Right cardiac atrium (tissue), 5 donors: ENCODE results near the gene CNN3. TPM values are rescaled to one million over a fixed set of nuclear protein-coding genes. Genes with fewer than 3 reads are reported as not detected.

Experiments
- ATAC-seq, 2 donors: fragments of 200-7000 bp; cut with Tn5 transposase; one replicate each; pipeline versions ENCODE4 v1.8.0 to v1.9.1; 2020; ENCODE audit warnings: moderate library complexity in 2 of 2, mild to moderate bottlenecking in 1 of 2
- DNase-seq, 3 donors: peaks; one replicate each; pipeline ENCODE4 v3.0.0-alpha.2; 2020
- H3K27ac ChIP-seq: one replicate; pipeline ENCODE4 v1.5.1; 2013; ENCODE audit warnings: mild to moderate bottlenecking, low read length, control low read depth, moderate library complexity
- H3K27me3 ChIP-seq: one replicate; pipeline ENCODE4 v1.6.1; 2013; ENCODE audit not compliant: control insufficient read depth, insufficient read depth
- H3K4me1 ChIP-seq: one replicate; pipeline ENCODE4 v1.6.1; 2013; ENCODE audit warnings: low read length; ENCODE audit not compliant: control insufficient read depth, insufficient read depth
- H3K4me3 ChIP-seq: one replicate; pipeline ENCODE4 v1.5.1; 2013; ENCODE audit warnings: low read length, control low read depth
- H3K9me3 ChIP-seq: one replicate; pipeline ENCODE4 v1.6.1; 2013; ENCODE audit warnings: low read length; ENCODE audit not compliant: control insufficient read depth
- WGBS: extraction: QIAGEN DNeasy Blood & Tissue Kit; methylation state at CpG from one replicate; pipeline ENCODE4 v1.1.7; 2013; 5-methylcytosine and 5-hydroxymethylcytosine counted together
- intact Hi-C, 4 donors: fragments of 100-400 bp; cut with DNase I; formaldehyde crosslinking; loops; one replicate each; pipeline versions ENCODE4 v1.11.0 to v1.14.0; 2022 to 2023
- polyA plus RNA-seq: library from polyadenylated mRNA; stranded (reverse); fragments of 200-250 nt; gene quantifications from one replicate; pipeline ENCODE4 v1.2.3, GENCODE V29; 2013
- total RNA-seq, 4 donors: library from RNA; stranded (reverse); fragmentation: NEBNext Ultra II Directional; extraction: Animal tissue kit (Norgen Biotek cat#: 25700); gene quantifications; one replicate each; pipeline ENCODE4 v1.2.1, GENCODE V29; 2021
- donor health status: healthy with polysubstance abuse.
- donor health status: DM: no; HTN: yes; CAD: no.
- donor health status: DM: no; HTN: no; CAD: no.
- donor health status: DM: no; HTN: yes; CAD: no; lungs with severe emphysema.
- donor health status: DM: yes; HTN: yes; CAD: no.

CNN3 gene
- total and polyA plus RNA-seq, 5 donors = 61.2 to 162 (median 111) TPM

DNA sequence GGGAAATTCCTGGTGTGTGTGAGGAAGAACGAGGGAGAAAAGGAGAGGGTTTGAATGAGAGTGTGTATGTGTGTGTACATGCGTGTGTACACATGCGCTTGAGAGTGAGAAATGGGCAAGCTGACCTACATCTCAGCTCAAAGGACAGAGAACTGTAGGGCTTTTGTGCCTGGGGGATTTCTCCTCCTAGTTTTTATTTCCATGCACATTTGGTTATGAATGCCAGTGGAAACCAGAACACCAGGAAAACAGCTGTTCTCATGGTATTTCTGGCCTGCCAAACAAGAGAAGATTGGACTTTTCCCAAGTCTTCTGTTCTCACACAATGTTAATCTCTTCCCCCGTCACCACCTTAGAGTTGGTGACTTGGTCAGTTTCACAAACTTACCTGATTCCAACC lies 61.5 kb downstream of the CNN3 start:
- H3K4me1 ChIP-seq = peaks cover 12% of the 10 kb centered on the region
- H3K27me3 ChIP-seq = no peaks in the 10 kb centered on the region
- H3K4me3 ChIP-seq = no peak overlapping the region
- H3K9me3 ChIP-seq = no peaks in the 10 kb centered on the region
- WGBS = 51% methylated on average over 4 of the region's 4 CpGs
- DNase-seq (no peak), ATAC-seq (peak; percentile 38 to 51)
- intact Hi-C loops = loop anchor here in 1 of 4 donors (10.0 kb wide), 1 partner anchor 59 kb away; the partner anchor contains the start of gene CNN3
- H3K27ac ChIP-seq = no peak overlapping the region

DNA sequence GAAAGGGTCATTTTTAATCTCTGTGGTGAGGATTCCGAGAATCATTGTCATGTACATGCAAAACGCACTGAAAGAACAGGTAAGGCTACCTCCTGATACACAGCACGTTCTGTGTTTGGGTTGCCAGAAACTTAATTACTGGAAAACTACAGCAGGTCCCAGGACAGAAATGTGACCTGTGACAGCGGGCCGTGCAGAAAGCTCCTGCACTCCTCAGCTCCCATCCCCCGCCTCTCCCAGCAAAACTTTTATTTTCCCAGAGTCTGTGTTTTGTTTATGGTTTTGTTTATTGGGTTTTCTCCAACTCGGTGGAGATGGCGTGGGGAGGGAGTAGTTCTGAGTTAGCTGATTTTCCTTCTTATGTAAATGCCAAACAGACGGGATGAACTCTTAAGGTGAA lies 62.1 kb downstream of the CNN3 start:
- WGBS = 64% methylated on average over 9 of the region's 9 CpGs
- DNase-seq = no peak
- Histone ChIP-seq H3K27ac (no peak overlapping the region), H3K4me1 (peaks cover 12% of the 10 kb centered on the region), H3K9me3 (no peaks in the 10 kb centered on the region), H3K27me3 (no peaks in the 10 kb centered on the region), H3K4me3 (no peak overlapping the region)
- ATAC-seq = no peak
- intact Hi-C loops = loop anchor here in 3 of 4 donors (5.0 to 10.0 kb wide), 2 partner anchors 60 to 62 kb away; partner anchors contain the start of gene CNN3 (in 3 of the 3)

DNA sequence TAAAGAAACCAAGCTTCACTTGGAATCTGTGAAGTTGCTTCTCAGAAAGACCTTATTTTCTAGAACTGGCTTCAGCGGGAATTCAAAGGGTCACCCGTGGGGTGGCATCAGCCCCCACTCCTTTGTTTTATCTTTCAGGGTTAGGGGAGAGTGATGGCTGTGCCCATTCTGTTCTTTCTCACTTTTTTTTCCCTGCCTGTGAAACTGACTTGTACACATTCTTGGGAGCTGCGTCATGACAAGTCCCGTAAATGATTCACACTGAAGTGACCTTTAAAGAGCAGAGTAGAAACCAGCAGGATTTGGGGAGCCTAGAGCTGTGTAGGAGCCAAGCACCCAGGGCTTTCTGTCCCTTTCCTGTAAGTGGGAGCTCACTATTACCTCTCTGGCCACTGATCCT lies 63.0 kb downstream of the CNN3 start:
- ATAC-seq (peak; percentile 86 to 94), DNase-seq (peak in 1 of 3 donors; percentile 59)
- no peaks in the 10 kb centered on the region for H3K9me3 ChIP-seq
- peaks cover 17% of the 10 kb centered on the region for H3K4me1 ChIP-seq
- peak overlapping the region; percentile 43 for H3K27ac ChIP-seq
- intact Hi-C loops = loop anchor here in 3 of 4 donors (5.0 to 10.0 kb wide), 2 partner anchors 61 to 63 kb away; partner anchors contain the start of gene CNN3 (in 3 of the 3)
- WGBS = 20% methylated on average over 4 of the region's 4 CpGs
- no peak overlapping the region for H3K4me3 ChIP-seq
- no peaks in the 10 kb centered on the region for H3K27me3 ChIP-seq

DNA sequence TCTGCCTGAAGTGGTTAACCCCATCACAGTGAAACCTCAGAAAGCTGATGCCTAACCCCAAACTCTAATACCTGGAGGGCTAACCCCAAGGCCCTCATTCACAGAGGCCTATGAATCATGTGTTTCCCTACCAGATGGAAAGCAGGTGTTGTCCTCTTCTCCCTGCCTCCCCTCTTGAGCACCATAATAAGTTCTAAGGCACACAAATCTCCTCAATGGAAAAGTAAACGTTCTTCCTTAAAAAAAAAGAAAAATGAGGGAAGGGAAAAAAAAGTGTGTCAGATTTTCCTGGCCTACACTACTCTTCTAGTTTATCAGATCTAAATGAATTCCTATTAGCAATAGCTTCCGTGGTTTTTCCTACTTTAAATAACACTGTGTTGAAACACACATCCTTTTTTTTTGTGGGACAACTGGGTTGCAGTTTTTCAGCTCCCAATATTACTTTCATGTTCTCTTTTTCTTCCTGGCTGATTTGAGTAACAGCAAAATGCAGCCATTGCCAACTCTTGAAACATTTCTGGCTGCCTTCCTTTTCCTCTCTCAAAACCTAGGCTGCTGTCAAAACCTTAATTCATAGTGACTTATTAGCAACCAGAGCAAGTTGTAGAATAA lies 63.5 kb downstream of the CNN3 start:
- no peak for DNase-seq
- Histone ChIP-seq H3K27ac (peak overlapping the region; percentile 94), H3K9me3 (no peaks in the 10 kb centered on the region), H3K4me3 (no peak overlapping the region), H3K4me1 (peaks cover 18% of the 10 kb centered on the region), H3K27me3 (no peaks in the 10 kb centered on the region)
- intact Hi-C loops = loop anchor here in 3 of 4 donors (5.0 to 10.0 kb wide), 2 partner anchors 61 to 64 kb away; partner anchors contain the start of gene CNN3 (in 3 of the 3)
- peak; percentile 70 to 80 for ATAC-seq
- 3% methylated on average over 2 of the region's 2 CpGs for WGBS

DNA sequence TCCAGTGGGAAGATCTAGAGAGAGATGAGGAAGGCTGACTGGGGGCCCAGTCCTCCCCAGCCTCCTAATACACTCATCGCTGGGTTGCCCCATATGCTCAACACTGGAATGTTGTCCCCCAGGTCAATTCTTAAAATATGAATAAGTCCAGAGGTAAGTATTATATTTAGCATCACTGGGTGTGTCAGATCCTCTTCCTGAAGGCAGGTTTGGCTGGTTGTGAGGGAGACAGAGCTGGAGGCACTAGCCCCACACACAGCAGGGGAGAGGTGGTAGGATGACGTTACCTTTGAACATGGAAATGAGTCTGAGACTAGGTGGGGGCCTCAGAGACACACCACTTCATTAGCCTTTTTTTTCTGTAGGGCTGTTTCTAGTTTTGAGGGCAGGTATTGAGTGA lies 64.2 kb downstream of the CNN3 start:
- no peak for DNase-seq
- ATAC-seq = no peak
- peak overlapping the region; percentile 94 for H3K27ac ChIP-seq
- intact Hi-C loops = loop anchor here in 3 of 4 donors (5.0 to 10.0 kb wide), 2 partner anchors 62 to 65 kb away; partner anchors contain the start of gene CNN3 (in 3 of the 3)
- H3K9me3 ChIP-seq = no peaks in the 10 kb centered on the region
- WGBS = 99% methylated on average over 2 of the region's 2 CpGs
- H3K27me3 ChIP-seq = no peaks in the 10 kb centered on the region
- H3K4me3 ChIP-seq = no peak overlapping the region
- peaks cover 20% of the 10 kb centered on the region for H3K4me1 ChIP-seq

DNA sequence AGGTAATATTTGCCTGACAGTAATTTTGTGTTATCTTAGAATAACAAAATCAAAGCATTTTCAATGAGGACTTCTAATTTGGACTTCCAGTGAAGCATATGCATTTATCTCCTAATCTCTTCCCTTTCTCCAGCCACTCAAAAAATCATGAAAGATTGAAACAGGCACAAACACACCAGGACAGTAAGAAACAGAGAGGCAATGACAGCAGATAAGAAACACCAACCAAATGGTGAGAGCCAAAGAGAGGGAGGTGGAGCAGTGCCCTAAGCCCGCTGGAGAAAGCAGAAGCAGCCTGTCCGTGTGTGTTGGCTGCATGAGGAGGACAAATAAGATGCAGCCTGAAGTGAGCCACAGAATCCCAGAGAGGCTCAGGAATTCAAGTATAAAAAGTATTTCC lies 67.7 kb downstream of the CNN3 start:
- Histone ChIP-seq H3K27me3 (no peaks in the 10 kb centered on the region), H3K4me1 (peaks cover 19% of the 10 kb centered on the region), H3K27ac (no peak overlapping the region), H3K4me3 (no peak overlapping the region), H3K9me3 (no peaks in the 10 kb centered on the region)
- DNase-seq (no peak), ATAC-seq (no peak)
- 40% methylated on average over 2 of the region's 2 CpGs for WGBS
- intact Hi-C loops = no loop called here

DNA sequence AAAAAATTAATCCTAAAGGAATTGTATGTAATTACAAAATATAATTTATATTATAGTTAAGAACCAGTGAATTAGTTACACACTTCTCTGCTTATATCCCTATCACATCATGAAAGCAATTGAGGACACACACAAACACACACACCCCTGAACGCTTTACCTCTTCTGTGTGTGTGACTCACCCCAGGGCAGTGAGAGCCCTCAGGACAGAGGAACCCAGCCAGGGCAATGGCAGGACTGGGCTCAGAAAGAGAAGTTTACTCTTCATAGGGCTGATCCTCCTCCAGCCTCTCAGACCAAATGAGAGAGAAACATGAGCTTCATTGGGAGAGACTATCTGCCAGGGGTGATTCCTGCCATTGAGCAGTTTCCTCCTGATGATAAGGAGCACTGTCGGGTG lies 68.6 kb downstream of the CNN3 start:
- 75% methylated on average over 2 of the region's 2 CpGs for WGBS
- no peak overlapping the region for H3K4me3 ChIP-seq
- no peaks in the 10 kb centered on the region for H3K27me3 ChIP-seq
- intact Hi-C loops = no loop called here
- H3K27ac ChIP-seq = no peak overlapping the region
- ATAC-seq (no peak), DNase-seq (no peak)
- no peaks in the 10 kb centered on the region for H3K9me3 ChIP-seq
- peaks cover 20% of the 10 kb centered on the region for H3K4me1 ChIP-seq

DNA sequence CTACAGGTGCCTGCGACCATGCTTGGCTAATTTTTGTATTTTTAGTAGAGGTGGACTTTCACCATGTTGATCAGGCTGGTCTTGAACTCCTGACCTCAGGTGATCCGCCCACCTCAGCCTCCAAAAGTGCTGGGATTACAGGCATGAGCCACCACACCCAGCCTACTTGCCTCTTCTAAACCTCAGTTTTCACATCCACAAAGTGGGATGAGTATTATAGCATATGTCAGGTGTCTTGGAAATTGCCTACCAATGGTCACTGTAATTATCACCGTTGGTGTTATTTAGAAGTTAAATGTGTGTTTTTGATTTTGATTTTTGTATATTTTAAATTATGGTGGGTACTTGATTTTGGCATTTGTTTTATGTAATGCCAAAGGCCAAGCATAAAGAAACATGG lies 70.0 kb downstream of the CNN3 start:
- intact Hi-C loops = no loop called here
- no peak overlapping the region for H3K4me3 ChIP-seq
- WGBS = 94% methylated on average over 3 of the region's 3 CpGs
- no peak for DNase-seq
- H3K27me3 ChIP-seq = no peaks in the 10 kb centered on the region
- ATAC-seq = no peak
- peaks cover 14% of the 10 kb centered on the region for H3K4me1 ChIP-seq
- no peak overlapping the region for H3K27ac ChIP-seq
- H3K9me3 ChIP-seq = no peaks in the 10 kb centered on the region

DNA sequence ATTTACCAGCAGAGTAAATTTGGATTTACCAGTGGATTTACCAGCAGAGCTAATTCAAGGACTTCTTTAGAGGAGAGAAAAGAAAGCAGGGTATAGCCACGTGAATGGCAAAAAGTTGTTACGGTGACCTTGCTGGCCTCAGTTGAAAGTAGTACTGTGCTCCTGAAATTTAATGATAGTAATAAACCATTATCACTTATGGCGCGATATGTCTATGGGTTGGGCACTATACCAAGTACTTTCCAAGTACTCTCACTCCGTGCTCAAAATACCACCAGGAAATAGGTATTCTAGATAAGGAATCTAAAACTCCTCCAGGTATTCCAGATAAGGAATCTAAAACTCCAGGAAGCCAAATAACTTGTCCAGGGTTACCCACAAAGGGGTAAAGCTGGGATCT lies 70.9 kb downstream of the CNN3 start:
- H3K27me3 ChIP-seq = no peaks in the 10 kb centered on the region
- peaks cover 14% of the 10 kb centered on the region for H3K4me1 ChIP-seq
- H3K27ac ChIP-seq = no peak overlapping the region
- DNase-seq (no peak), ATAC-seq (no peak)
- no peak overlapping the region for H3K4me3 ChIP-seq
- no peaks in the 10 kb centered on the region for H3K9me3 ChIP-seq
- intact Hi-C loops = no loop called here
- 71% methylated on average over 5 of the region's 5 CpGs for WGBS

DNA sequence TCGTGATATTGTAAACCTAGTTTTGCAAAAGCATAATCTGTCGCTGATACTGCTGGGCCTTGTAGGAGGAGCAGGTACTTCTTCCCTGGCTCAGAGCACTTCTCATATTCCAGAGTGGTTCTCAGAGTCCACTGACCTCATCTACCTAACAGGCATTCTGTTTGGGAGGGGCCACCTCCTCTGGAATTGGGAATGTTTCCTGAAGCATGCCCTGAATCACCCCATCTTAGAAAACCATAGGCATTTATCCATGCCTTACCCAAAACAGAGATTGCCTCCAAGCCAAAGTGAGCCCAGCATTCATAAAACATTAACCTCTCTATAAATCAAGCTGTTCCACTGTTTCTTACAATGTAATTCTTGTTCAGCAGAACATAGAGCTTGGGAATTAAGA lies 71.6 kb downstream of the CNN3 start:
- ATAC-seq (no peak), DNase-seq (no peak)
- H3K27ac ChIP-seq = peak overlapping the region; percentile 8
- intact Hi-C loops = loop anchor here in 2 of 4 donors (2.0 kb wide), 2 partner anchors 185 to 187 kb away; no protein-coding TSS in a partner anchor
- WGBS = 70% methylated on average over 2 of the region's 2 CpGs
- no peaks in the 10 kb centered on the region for H3K27me3 ChIP-seq
- H3K9me3 ChIP-seq = no peaks in the 10 kb centered on the region
- H3K4me1 ChIP-seq = peaks cover 14% of the 10 kb centered on the region
- H3K4me3 ChIP-seq = no peak overlapping the region

DNA sequence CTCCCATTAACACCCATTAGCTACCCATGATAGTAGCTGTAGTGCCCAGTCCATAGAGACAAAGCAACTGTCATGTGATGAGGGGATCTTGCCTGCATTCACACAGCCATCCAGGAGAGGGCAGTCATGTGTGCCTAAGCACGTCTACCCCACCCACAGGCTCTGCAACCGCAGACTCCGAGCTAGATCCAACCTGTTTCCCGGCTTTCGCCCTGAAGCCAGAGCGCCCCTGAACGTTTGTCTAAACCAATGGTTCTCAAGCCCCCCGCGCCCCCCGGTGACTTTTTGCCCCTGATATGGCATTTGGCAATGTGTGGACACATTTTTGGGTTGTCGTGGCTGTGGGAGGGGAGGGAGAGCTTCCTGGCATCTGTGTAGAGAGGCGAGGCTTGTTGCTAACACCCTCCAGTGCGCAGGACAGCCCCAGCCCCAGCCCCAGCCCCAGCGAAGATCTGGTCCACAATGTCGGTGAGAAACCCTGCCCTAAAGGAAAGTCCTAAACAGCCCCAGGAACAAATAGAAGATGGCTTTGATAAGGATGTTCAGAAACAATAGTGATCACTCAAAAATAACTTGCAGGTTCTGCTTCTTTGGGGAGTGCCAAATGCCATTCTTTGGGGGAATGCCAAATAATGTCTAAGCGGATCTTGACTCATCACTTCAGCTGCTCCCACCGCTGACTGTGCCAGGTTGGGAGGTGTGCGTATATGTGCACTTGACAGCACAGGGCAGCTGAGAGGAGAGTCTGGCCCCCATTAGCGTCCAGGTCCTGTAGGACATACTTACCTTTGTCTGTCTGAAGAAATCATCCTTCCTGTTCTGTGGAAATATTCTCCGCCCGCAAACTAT lies 72.2 kb downstream of the CNN3 start:
- DNase-seq (peak; percentile 87 to 94 (median 90)), ATAC-seq (peak; percentile 94)
- Histone ChIP-seq H3K27ac (peak overlapping the region; percentile 34), H3K4me3 (peak overlapping the region; percentile 30), H3K27me3 (no peaks in the 10 kb centered on the region), H3K9me3 (no peaks in the 10 kb centered on the region), H3K4me1 (peaks cover 13% of the 10 kb centered on the region)
- WGBS = 14% methylated on average over 21 of the region's 21 CpGs
- intact Hi-C loops = loop anchor here (1.0 to 5.0 kb wide), 4 partner anchors 186 to 189 kb away; no protein-coding TSS in a partner anchor
